GM10266 (cell line): ENCODE data around the gene HID1.
"Not testable (repeated sequence)": the region's sequence is repeated elsewhere in the genome, so short reads cannot be mapped to it uniquely, and the experiment has no call there.

ENCODE experiments used
- DNase-seq: peaks from one replicate; pipeline ENCODE4 v3.0.0; 2012; ENCODE audit errors: extremely low spot score
- CTCF ChIP-seq: IDR thresholded peaks from 2 replicates; pipeline ENCODE4 v1.5.1; 2012; ENCODE audit warnings: mild to moderate bottlenecking, low read depth; ENCODE audit not compliant: control insufficient read depth, insufficient read depth; ENCODE audit errors: missing control alignments

HID1 gene

GRCh38 chr17:74916136-74916850 lies 56.3 kb downstream of the HID1 start:
- DNase-seq = no peak
- TF ChIP-seq CTCF = no peak

- not testable (repeated sequence) for DNase-seq
These were observed 61.1 kb downstream of the HID1 start for GRCh38 chr17:74911423-74911822.

DNA sequence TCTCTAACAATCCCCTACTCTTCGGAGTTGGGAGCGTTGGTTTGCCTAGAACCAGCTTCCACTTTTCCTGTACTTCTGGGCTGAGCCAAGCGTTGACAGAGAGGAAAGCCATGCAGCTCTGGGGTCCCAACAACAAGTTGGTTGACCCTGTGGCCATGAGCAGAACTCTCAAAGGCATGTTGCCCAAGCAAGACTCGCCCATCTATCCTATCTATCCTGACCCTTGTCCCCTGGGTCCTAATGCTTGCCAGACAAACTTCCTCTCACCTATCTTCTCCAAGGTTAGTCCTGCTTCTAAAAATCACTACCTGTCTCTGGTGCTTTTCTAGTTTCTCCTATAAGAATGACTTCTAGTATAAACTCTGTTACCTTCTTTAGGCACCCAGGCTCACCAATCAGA lies 63.5 kb downstream of the HID1 start:
- not testable (repeated sequence) for DNase-seq

DNA sequence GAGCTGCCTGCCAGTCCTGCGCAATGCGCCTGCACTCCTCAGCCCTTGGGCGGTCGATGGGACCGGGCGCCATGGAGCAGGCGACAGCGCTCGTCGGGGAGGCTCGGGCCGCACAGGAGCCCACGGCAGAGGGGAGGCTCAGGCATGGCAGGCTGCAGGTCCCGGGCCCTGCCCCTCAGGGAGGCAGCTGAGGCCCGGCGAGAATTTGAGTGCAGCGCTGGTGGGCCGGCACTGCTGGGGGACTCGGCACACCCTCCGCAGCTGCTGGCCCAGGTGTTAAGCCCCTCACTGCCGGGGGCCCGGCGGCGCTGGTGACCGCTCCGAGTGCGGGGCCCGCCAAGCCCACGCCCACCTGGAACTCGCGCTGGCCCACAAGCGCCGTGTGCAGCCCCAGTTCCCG lies 65.5 kb downstream of the HID1 start:
- TF ChIP-seq CTCF = no peak
- DNase-seq = no peak

DNA sequence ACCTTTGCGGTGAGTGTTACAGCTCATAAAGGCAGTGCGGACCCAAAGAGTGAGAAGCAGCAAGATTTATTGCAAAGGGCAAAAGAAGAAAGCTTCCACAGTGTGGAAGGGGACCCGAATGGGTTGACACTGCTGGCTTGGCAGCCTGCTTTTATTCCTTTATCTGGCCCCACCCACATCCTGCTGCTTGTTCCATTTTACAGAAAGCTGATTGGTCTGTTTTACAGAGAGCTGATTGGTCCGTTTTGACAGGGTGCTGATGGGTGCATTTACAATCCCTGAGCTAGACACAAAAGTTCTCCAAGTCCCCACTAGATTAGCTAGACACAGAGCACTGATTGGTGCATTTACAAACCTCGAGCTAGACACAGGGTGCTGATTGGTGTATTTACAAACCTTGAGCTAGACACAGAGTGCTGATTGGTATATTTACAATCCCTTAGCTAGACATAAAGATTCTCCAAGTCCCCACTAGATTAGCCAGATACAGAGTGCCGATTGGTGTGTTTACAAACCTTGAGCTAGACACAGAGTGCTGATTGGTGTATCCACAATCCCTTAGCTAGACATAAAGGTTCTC lies 66.3 kb downstream of the HID1 start:
- DNase-seq = not testable (repeated sequence)

- no peak for DNase-seq
- TF ChIP-seq CTCF = no peak
These were observed 67.7 kb downstream of the HID1 start for GRCh38 chr17:74904687-74905409.

DNA sequence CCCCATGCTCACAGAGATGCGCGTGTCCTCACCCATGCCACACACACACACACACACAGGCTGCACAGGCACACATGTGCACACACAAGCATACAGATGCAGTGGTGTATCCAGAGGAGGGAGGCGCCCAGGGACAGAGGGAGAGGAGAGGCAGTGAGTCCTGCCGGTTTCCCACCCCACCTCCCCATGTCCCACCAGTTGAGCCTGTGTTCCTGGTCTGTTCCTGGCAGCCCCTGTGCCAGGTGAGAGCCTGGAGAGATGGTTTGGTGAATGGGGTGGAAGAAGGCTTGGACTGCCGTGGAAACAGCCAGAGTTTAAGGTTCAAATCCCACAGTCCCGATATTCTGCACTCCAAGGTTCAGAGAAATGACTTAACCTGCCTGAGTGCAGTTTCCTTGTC lies 68.9 kb downstream of the HID1 start:
- DNase-seq = no peak
- no peak for TF ChIP-seq CTCF

- DNase-seq = no peak
- TF ChIP-seq CTCF = no peak
These were observed 69.5 kb downstream of the HID1 start for GRCh38 chr17:74903034-74903433.
